Islet of Langerhans (tissue), 1 donor: ENCODE results near the gene DDR1.
"Not testable (repeated sequence)": the region's sequence is repeated elsewhere in the genome, so short reads cannot be mapped to it uniquely, and the experiment has no call there.

Source experiments
- FAIRE-seq: peaks from one replicate; lab custom pipeline; 2011; peaks lifted over from hg19 to GRCh38; lab: Jason Lieb, UNC

Gene DDR1

GRCh38 chr6:30918670-30919069 is 34.4 kb downstream of the DDR1 start:
- FAIRE-seq: no peak

DNA sequence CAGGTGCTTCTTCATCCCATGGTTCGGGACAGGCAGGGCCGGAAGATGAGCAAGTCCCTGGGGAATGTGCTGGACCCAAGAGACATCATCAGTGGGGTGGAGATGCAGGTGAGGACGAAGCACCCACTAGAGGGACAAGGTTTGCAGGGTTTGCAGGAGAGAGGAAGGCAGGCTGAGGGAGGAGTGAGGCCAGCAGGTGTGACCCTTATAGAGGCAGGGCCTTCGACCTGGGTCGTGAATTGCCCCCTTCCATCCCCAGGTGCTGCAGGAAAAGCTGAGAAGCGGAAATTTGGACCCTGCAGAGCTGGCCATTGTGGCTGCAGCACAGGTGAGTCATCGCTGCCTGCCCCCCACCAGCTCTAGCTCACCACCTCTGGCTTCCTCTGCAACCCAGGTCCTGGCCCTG is 38.1 kb downstream of the DDR1 start:
- FAIRE-seq: no peak

GRCh38 chr6:30924040-30924627 is 39.8 kb downstream of the DDR1 start:
- not testable (repeated sequence) for FAIRE-seq

- FAIRE-seq: no peak
Observed at GRCh38 chr6:30926644-30927043, 42.3 kb downstream of the DDR1 start.

GRCh38 chr6:30927080-30927479 is 42.8 kb downstream of the DDR1 start:
- not testable (repeated sequence) for FAIRE-seq

DNA sequence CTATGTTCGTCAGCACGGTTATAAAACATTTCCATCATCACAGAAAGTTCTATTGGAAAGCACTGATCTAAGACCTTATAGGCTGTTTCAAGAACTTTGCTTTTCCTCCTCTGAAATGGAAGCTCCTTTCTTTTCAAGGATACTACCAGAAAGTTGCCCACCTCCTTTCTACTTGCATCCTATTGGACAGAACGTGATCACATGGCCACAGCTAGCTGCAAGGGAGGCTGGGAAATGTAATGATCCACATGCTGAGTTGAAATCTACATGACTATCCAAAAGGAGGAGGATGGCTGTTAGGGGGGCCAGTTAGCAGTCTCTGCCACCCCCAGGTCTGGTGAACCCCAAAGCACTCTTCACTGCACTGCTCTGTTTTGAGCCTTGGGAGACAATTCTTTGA is 44.4 kb downstream of the DDR1 start:
- FAIRE-seq: no peak

DNA sequence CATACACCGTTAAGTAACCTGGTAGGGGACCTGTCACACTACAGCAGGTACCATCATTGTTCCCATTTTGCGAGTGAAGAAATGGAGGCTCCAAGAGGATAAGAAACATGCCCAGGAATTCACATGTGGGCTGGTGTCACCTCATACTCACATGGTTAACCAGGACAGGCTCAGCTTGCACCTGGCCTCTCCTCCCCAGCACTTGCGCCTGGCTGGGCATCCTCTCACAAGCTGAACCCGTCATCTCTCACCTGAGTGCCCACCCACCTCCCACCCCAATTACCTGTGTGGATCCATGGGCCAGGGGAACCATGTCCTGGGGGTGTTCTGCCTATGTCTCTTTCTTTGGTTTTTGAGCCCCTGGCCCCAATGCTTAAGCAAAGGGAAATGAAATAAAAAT is 46.2 kb downstream of the DDR1 start:
- FAIRE-seq: no peak

DNA sequence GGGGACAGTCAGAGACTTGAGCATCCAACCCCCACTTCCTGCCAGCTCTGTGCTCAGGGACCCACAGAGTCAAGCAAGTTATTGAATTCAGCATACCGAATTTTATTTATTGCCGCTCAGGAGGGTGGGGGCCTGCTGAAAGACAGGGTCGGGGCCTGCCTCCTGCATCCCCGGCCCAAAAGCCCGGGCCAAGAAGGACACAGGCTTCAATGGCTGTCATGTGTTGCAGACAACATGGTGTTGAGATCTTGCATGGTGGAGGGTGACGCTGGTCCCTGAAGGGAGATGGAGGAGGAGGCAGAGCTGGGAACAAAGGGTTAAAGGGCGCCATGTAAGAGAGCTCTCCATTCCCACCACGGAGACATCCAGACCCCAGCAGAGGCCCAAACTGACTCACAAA is 47.0 kb downstream of the DDR1 start:
- FAIRE-seq: no peak

GRCh38 chr6:30931969-30932645 is 47.8 kb downstream of the DDR1 start, which contains the start of gene SFTA2:
SFTA2 (minus strand) TSS chr6:30932170; CDS start chr6:30932096, 74 bp downstream.
- FAIRE-seq: no peak

DNA sequence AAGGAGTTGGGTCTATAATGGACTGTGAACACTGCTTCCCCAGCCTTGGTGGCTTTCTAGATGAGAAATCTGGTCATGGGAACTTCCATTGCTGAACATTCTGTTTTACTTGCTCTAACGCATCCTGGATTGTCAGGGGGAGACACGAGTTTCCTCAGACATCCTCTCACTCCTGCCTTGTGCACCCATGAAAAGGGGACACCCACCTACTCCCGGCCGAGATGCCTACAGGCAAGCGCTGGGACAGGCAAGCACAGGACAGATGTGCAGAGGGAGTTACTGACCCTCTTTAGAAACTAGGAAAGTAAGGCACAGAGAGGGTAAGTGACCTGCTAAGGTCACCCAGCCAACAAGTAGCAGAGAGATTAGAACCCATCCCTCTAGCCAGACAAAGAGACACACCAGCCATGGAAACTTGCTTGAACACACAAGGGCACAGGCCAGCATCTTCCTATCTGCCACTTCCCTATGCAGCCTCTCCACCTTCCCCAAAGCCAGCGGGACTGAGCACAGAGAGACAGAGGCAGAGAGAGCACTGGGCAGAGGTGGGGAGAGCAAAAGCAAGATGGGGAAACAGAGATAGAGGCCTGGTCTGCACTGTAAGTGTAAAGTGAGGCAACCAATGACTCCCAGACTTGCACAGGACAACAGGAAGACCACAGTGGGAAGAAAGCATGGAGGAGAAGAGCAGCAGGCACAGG is 48.5 kb downstream of the DDR1 start:
- no peak for FAIRE-seq

- no peak for FAIRE-seq
Observed at GRCh38 chr6:30935018-30935417, 50.7 kb downstream of the DDR1 start.

- FAIRE-seq: no peak
Observed at GRCh38 chr6:30937265-30937664, 52.9 kb downstream of the DDR1 start.

GRCh38 chr6:30938730-30939129 is 54.4 kb downstream of the DDR1 start:
- FAIRE-seq: no peak

- FAIRE-seq: no peak
Observed at GRCh38 chr6:30939473-30939872, 55.2 kb downstream of the DDR1 start.

DNA sequence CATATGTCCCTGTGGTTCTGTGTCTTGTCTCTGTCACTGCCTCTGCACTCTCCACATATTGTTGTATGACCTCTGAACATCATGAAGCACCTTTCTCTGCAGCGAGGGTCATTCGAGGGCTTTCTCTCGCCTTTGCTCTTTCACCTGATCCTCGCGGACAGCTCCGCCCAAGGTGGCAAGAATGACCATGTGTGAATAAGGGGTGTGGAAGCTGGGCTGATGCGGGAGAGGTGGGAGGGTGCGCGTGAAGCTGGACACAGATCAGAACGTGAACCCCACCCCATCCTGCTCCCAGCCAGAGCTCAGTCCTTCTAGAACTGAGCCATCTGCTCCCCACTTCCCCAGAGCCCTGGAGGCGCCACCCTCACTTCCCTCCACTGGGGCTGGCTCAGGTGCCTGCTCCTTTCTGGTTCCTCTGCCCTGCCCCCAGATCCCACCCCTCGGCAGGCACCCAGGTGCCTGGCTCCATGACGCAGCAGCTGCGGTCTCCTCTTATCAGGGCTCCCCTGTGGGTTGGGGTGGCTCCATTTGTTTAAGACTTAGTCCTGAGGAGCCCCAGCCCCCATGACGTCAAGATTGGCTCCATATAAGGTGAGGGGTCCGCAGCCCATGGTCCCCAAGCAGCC is 56.2 kb downstream of the DDR1 start, which contains the start of gene MUCL3:
Gene MUCL3 (plus strand): TSS at position 613 of the 626 bp plus-strand sequence. CDS start 27 bp downstream, outside the sequence.
- no peak for FAIRE-seq

DNA sequence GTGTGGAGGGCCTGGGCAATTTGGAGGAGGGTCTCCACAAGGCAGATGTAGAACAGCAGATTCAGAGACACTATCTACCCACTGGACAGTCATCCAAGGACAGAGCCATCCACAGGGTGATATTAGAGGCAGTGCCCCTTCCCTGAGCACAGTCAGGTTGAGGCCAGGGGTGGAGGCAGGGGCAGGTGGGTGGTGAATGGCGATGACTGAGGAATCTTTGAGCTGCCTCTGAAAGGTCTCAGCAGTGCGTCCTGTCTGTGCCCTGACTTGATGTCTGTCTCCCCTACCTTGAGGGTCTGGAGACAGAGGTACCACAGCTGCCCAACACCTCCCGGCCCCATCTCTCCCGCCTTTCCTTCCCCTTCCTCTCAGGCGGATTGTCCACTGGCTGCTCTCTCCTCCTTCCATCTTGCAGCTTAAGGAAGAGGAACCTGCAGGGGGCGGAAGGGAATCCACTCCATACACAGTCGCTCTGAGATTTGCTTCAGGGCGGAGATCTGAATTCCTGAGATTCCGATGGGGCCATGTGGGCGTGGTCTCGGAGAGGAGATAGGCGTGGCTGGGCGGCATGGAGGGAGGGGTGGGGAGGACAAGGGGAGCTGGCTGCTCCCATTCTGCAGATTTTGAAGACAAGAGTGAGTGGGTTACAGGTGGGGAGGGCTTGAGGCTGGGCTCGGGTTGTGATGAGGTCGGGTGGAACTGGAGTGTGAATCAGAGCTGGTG is 58.2 kb downstream of the DDR1 start:
- FAIRE-seq: no peak

GRCh38 chr6:30944051-30944450 is 59.7 kb downstream of the DDR1 start:
- FAIRE-seq: no peak

DNA sequence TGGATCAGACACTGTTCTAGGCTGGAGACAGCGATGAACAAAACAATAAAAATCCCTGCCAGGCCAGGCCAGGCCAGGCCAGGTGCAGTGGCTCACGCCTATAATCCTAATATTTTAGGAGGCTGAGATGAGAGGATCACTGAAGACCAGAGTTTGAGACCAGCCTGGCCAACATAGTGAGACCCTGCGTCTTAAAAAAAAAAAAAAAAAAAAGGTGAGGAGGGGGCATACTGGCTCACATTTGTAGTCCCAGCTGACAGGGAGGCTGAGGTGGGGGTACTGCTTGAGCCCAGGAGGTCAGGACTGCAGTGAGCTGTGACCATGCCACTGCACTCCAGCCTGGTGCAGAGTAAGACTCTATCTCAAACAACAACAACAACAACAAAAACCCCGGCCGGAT is 61.0 kb downstream of the DDR1 start:
- FAIRE-seq: no peak

DNA sequence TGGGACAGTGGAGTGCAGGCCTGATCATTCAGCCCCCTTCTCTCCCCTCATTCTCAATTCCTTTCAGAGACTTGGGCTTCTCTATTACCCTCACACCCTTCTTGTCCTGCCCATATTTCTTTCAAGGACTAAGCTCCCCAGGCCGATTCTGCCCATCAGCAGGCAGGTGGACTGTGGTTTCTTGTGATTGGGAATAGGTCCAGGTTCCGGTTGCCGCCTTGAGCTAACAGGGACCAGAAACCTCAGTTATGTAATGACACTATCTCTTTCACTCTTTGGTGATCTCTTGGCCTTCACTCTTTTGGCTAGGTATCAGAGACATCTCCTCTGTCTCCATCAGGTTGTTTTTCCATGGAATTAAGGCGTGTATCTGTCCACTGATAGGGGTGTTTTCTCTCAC is 62.9 kb downstream of the DDR1 start:
- no peak for FAIRE-seq

- no peak for FAIRE-seq
Observed at GRCh38 chr6:30948811-30949210, 64.5 kb downstream of the DDR1 start.
